ENCODE measurements around the gene CDC16. TPM values are rescaled to one million over a fixed set of nuclear protein-coding genes. Genes with fewer than 3 reads are reported as not detected.

CDC16 gene
- total and polyA plus RNA-seq, 2 of the 13 experiments (the other 11 are each of a cell fraction or from before 2014, with no cell fraction given) = 24.2 to 60.9 TPM

DNA sequence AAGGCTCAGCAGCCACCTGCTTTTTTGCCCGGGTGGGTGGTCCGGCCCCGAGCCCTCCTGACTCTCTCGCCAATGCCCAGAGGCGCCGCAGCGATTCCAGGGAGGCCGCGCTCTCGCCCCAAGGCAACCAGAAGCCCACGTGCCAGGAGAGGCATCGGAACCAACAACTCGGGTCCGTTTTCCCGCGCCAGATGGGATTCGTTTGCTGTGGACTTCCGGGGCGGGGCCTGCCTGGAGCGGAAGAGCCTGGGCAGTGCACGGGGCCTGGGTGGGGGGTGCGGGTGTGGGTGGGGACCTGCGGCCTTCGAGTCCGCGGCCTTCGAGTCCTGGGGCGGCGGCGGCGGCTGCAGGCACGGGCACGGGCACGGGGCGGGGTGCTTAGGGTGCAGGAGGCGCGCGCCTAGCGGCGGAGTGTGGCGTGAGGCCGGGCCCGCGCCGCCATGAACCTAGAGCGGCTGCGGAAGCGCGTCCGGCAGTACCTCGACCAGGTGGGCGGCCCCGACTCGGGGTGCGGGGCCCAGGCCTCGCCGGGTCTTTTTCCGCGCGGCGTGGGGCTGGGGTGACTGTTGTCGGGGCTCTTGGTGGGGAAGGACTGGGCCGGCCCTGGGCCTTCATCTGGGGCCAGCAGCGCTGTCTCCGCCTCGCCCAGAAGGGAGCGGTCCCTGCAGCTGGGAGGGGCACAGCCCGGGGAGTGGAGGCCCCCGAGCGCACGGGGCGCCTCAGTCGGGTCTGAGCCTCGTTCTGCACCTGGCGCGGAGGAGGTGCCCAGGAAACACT lies at the start of gene CDC16 (continued):
- TF ChIP-seq PTBP1 (IDR thresholded peaks at IDR 0.05; ENCODE audit: low read depth, low read length, poor library complexity, severe bottlenecking) (peak; percentile 27), KLF12 (CRISPR knock-in tag; IDR thresholded peaks at IDR 0.05; ENCODE audit: borderline replicate concordance) (peak; percentile 46; the same call in 1 of the 2 replicates), SMARCE1 (IDR thresholded peaks at IDR 0.05; ENCODE audit: borderline replicate concordance) (no peak), ZSCAN9 (CRISPR knock-in tag; IDR thresholded peaks at IDR 0.05; ENCODE audit: borderline replicate concordance) (peak; percentile 26; the same call in 1 of the 2 replicates), MAZ (IDR thresholded peaks at IDR 0.05; ENCODE audit: borderline replicate concordance, low read depth, low read length) (no peak), MAZ (CRISPR knock-in tag; IDR thresholded peaks at IDR 0.05; ENCODE audit: low read depth) (peak; percentile 61; the same call in 1 of the 2 replicates), XBP1 (CRISPR knock-in tag; IDR thresholded peaks at IDR 0.05) (no peak), TAF15 (IDR thresholded peaks at IDR 0.05; ENCODE audit: low read depth, low read length, poor library complexity, severe bottlenecking) (no peak), ZNF781 (CRISPR knock-in tag; IDR thresholded peaks at IDR 0.05; ENCODE audit: borderline replicate concordance, not compliant biosample characterization) (peak; percentile 94), ZNF709 (CRISPR knock-in tag; IDR thresholded peaks at IDR 0.05) (peak; percentile 85; the same call in 1 of the 2 replicates), AHR (CRISPR knock-in tag; IDR thresholded peaks at IDR 0.05) (no peak), RFX3 (CRISPR knock-in tag; IDR thresholded peaks at IDR 0.05) (no peak), ZNF570 (CRISPR knock-in tag; IDR thresholded peaks at IDR 0.05; ENCODE audit: borderline replicate concordance) (no peak), ZNF33A (CRISPR knock-in tag; IDR thresholded peaks at IDR 0.05; ENCODE audit: borderline replicate concordance) (no peak), NCOA1 (CRISPR knock-in tag; IDR thresholded peaks at IDR 0.05) (no peak), RARG (CRISPR knock-in tag; IDR thresholded peaks at IDR 0.05; ENCODE audit: low read depth) (no peak), CC2D1A (CRISPR knock-in tag; IDR thresholded peaks at IDR 0.05) (no peak), SAFB2 (CRISPR knock-in tag; IDR thresholded peaks at IDR 0.05; ENCODE audit: borderline replicate concordance, low read depth) (peak; percentile 85), HOXA5 (CRISPR knock-in tag; IDR thresholded peaks at IDR 0.05) (0 out of 2 replicates have a peak, but pooled peaks have one; percentile 73), ZNF761 (CRISPR knock-in tag; conservative IDR thresholded peaks at IDR 0.05) (peak; percentile 85; the same call in 1 of the 2 replicates), ZNF616 (CRISPR knock-in tag; IDR thresholded peaks at IDR 0.05; ENCODE audit: low read depth) (no peak; the same call in none of the 2 replicates)
- TF ChIP-seq, protein P1, sequence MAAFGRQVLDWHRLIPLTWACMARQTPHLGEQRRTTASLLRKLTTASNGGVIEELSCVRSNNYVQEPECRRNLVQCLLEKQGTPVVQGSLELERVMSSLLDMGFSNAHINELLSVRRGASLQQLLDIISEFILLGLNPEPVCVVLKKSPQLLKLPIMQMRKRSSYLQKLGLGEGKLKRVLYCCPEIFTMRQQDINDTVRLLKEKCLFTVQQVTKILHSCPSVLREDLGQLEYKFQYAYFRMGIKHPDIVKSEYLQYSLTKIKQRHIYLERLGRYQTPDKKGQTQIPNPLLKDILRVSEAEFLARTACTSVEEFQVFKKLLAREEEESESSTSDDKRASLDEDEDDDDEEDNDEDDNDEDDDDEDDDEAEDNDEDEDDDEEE (CRISPR knock-in tag; IDR thresholded peaks at IDR 0.05) = peak; percentile 77; the same call in 1 of the 2 replicates
- TF ChIP-seq, protein P2, sequence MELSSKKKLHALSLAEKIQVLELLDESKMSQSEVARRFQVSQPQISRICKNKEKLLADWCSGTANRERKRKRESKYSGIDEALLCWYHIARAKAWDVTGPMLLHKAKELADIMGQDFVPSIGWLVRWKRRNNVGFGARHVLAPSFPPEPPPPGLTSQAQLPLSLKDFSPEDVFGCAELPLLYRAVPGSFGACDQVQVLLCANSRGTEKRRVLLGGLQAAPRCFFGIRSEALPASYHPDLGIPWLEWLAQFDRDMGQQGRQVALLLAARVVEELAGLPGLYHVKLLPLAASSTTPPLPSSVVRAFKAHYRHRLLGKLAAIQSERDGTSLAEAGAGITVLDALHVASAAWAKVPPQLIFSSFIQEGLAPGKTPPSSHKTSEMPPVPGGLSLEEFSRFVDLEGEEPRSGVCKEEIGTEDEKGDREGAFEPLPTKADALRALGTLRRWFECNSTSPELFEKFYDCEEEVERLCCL (CRISPR knock-in tag; IDR thresholded peaks at IDR 0.05; ENCODE audit: borderline replicate concordance) = no peak; the same call in 1 of the 2 replicates
- TF ChIP-seq, protein P3, sequence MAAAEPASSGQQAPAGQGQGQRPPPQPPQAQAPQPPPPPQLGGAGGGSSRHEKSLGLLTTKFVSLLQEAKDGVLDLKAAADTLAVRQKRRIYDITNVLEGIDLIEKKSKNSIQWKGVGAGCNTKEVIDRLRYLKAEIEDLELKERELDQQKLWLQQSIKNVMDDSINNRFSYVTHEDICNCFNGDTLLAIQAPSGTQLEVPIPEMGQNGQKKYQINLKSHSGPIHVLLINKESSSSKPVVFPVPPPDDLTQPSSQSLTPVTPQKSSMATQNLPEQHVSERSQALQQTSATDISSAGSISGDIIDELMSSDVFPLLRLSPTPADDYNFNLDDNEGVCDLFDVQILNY (CRISPR knock-in tag; conservative IDR thresholded peaks at IDR 0.05) = peak; percentile 68; the same call in 1 of the 2 replicates
- TF ChIP-seq, protein P4, sequence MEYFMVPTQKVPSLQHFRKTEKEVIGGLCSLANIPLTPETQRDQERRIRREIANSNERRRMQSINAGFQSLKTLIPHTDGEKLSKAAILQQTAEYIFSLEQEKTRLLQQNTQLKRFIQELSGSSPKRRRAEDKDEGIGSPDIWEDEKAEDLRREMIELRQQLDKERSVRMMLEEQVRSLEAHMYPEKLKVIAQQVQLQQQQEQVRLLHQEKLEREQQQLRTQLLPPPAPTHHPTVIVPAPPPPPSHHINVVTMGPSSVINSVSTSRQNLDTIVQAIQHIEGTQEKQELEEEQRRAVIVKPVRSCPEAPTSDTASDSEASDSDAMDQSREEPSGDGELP (IDR thresholded peaks at IDR 0.05; ENCODE audit: borderline replicate concordance, low read depth) = peak; percentile 49; the same call in 1 of the 2 replicates
